HEK293T (cell line): ENCODE data around the gene PSMD7.

Source experiments
- CTCF ChIA-PET: fragments of 350-600 bp; formaldehyde crosslinking; extraction: SDS; loops from one replicate; lab custom pipeline; 2021; ENCODE audit warnings: antibody characterized with exemption, inconsistent platforms; lab: Yijun Ruan, JAX
- POLR2A ChIA-PET: fragments of 350-600 bp; formaldehyde crosslinking; extraction: SDS; loops from one replicate; lab custom pipeline; 2020; ENCODE audit warnings: antibody characterized with exemption, inconsistent platforms; lab: Yijun Ruan, JAX
- DNase-seq: peaks from one replicate; pipeline ENCODE4 v3.0.0; 2012; ENCODE audit warnings: mixed read lengths; ENCODE audit errors: extremely low spot score
- ARNT ChIP-seq: fragments of 450-650 bp; IDR thresholded peaks from 2 replicates; pipeline ENCODE4 v1.6.1; 2017; ENCODE audit warnings: mild to moderate bottlenecking
- BHLHE40 ChIP-seq: fragments of 450-650 bp; IDR thresholded peaks from 2 replicates; pipeline ENCODE4 v1.6.1; 2016; ENCODE audit warnings: mild to moderate bottlenecking, moderate library complexity, borderline replicate concordance
- CTBP1 ChIP-seq: fragments of 450-650 bp; IDR thresholded peaks from 2 replicates; pipeline ENCODE4 v1.6.1; 2016; ENCODE audit warnings: borderline replicate concordance
- ELF4 ChIP-seq: fragments of 450-650 bp; IDR thresholded peaks from 2 replicates; pipeline ENCODE4 v1.6.1; 2017; ENCODE audit warnings: antibody characterized with exemption
- FOXK2 ChIP-seq: fragments of 450-650 bp; IDR thresholded peaks from 2 replicates; pipeline ENCODE4 v1.6.1; 2016; ENCODE audit warnings: mild to moderate bottlenecking
- FOXM1 ChIP-seq: fragments of 450-650 bp; IDR thresholded peaks from 2 replicates; pipeline ENCODE4 v1.6.1; 2017; ENCODE audit warnings: mild to moderate bottlenecking, borderline replicate concordance
- L3MBTL2 ChIP-seq: fragments of 450-650 bp; conservative IDR thresholded peaks from 2 replicates; pipeline ENCODE4 v1.6.1; 2016; ENCODE audit warnings: mild to moderate bottlenecking
- LEF1 ChIP-seq: fragments of 450-650 bp; IDR thresholded peaks from 2 replicates; pipeline ENCODE4 v1.6.1; 2017; ENCODE audit warnings: mild to moderate bottlenecking, borderline replicate concordance
- NFRKB ChIP-seq: fragments of 450-650 bp; IDR thresholded peaks from 2 replicates; pipeline ENCODE4 v1.6.1; 2016; ENCODE audit warnings: mild to moderate bottlenecking, moderate library complexity
- PKNOX1 ChIP-seq: fragments of 450-650 bp; IDR thresholded peaks from 2 replicates; pipeline ENCODE4 v1.6.1; 2016
- SP1 ChIP-seq: fragments of 450-650 bp; IDR thresholded peaks from 2 replicates; pipeline ENCODE4 v1.6.1; 2017
- SUZ12 ChIP-seq: fragments of 450-650 bp; IDR thresholded peaks from 2 replicates; pipeline ENCODE4 v1.6.1; 2016; ENCODE audit warnings: mild to moderate bottlenecking
- TARDBP ChIP-seq: fragments of 450-650 bp; IDR thresholded peaks from 2 replicates; pipeline ENCODE4 v1.6.1; 2016
- ZNF384 ChIP-seq: fragments of 450-650 bp; IDR thresholded peaks from 2 replicates; pipeline ENCODE4 v1.6.1; 2016

The PSMD7 gene

GRCh38 chr16:74290356-74290755 lies 6.3 kb upstream of the PSMD7 start:
- no peak for DNase-seq
- POLR2A ChIA-PET, result no interaction called here
- TF ChIP-seq L3MBTL2, result no peak
- CTCF ChIA-PET, result interaction anchor here (1.2 kb wide), 1 partner anchor 15 kb away, joined by 3 read pairs; no protein-coding TSS in a partner anchor

GRCh38 chr16:74291176-74291575 lies 5.4 kb upstream of the PSMD7 start:
- ChIA-PET POLR2A (no interaction called here), CTCF (no interaction called here)
- TF ChIP-seq PKNOX1, result no peak
- no peak for DNase-seq

DNA sequence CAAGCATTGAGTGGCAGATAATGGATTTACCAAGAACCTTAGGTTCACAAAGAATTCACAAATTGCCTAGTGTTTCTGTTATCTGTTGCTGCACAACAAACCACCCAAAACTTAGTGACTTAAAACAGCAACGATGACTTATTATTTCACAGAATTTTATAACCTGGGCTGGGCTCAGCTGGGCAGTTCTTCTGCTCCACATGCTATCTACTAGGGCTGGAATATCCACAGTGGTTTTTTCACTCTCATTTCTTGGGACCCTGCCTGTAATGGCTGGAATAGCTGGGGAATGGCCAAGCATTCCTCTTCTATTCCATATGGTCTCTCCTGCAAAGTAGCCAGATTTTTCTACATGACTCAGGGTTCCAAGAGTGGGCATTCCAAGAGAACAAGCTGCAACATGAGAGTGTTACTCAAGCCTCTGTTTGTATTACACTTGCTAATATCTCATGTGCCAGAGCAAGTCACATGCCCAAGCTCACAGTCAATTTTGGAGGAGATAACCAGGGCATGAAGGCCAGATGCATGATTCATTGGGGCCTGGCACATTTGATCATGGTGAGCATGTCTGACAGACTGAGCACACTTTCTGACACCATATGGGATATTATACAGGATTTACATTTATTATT lies 4.9 kb upstream of the PSMD7 start:
- POLR2A ChIA-PET, result no interaction called here
- CTCF ChIA-PET, result interaction anchor here (0.6 kb wide), 1 partner anchor 8 kb away, joined by 4 read pairs; no protein-coding TSS in a partner anchor
- no peak for DNase-seq
- TF ChIP-seq FOXK2 (no peak), ELF4 (no peak), TARDBP (no peak), CTBP1 (no peak), FOXM1 (no peak)

DNA sequence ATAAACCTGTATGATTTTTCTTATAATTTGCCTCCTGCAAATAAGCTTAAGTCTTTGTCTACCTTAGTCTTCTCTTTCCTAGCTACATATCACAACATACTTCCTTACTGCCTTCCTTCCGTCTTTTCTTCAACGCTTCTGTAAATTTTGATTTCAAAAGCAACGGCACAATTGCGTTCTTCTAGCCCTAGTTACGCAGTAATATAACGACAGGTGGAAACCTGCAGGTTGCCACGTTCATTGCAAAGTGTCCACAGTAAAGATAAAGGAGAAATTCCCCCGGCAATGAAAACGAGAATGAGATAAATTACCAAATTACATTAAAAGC lies 546 bp upstream of the PSMD7 start:
- no peak for DNase-seq
- POLR2A ChIA-PET, result interaction anchor here (0.6 to 1.1 kb wide), 2 partner anchors 9 to 359 kb away, joined by 3 read pairs; no protein-coding TSS in a partner anchor
- CTCF ChIA-PET, result no interaction called here
- TF ChIP-seq FOXM1 (no peak), ARNT (no peak)

GRCh38 chr16:74297145-74297665 lies 591 bp downstream of the PSMD7 start:
- no peak for TF ChIP-seq CTBP1
- no peak for TF ChIP-seq ELF4
- TF ChIP-seq FOXM1, result no peak
- no peak for TF ChIP-seq TARDBP
- TF ChIP-seq SUZ12, result no peak
- no peak for TF ChIP-seq LEF1
- no peak for TF ChIP-seq PKNOX1
- TF ChIP-seq NFRKB, result no peak
- TF ChIP-seq FOXK2, result no peak
- no peak for TF ChIP-seq ARNT
- TF ChIP-seq L3MBTL2, result no peak
- no peak for TF ChIP-seq ZNF384
- TF ChIP-seq BHLHE40, result no peak
- ChIA-PET CTCF (interaction anchor here (0.6 to 1.0 kb wide), 2 partner anchors 13 to 37 kb away, joined by 4 read pairs; no protein-coding TSS in a partner anchor), POLR2A (interaction anchor here (0.7 to 1.6 kb wide), 6 partner anchors 8 to 1248 kb away, joined by 3 to 5 read pairs (median 3); no protein-coding TSS in a partner anchor)
- peak; percentile 43 for DNase-seq

DNA sequence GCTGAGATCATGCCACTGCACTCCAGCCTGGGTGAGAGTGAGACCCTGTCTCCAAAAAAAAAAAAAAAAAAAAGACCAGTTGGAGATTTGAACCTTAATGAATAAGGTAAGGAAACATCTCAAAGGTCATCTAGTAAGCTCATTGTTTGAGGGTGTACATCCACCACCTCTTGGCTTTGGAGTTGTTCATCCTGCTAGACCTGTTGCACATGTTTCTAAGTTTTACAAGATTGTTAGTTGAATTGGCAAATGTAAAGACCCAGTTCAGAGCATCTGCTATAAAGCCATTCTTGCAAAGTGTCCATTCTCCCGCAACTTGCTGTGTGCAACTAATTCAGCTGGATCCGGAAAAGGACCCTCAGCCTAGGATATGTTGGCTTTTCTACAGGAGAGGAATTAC lies 1.5 kb downstream of the PSMD7 start:
- ChIA-PET CTCF (interaction anchor here (0.7 kb wide), 1 partner anchor 23 kb away, joined by 3 read pairs; no protein-coding TSS in a partner anchor), POLR2A (interaction anchor here (1.2 kb wide), 1 partner anchor 29 kb away, joined by 3 read pairs; no protein-coding TSS in a partner anchor)
- no peak for TF ChIP-seq LEF1
- TF ChIP-seq BHLHE40, result no peak
- no peak for DNase-seq

DNA sequence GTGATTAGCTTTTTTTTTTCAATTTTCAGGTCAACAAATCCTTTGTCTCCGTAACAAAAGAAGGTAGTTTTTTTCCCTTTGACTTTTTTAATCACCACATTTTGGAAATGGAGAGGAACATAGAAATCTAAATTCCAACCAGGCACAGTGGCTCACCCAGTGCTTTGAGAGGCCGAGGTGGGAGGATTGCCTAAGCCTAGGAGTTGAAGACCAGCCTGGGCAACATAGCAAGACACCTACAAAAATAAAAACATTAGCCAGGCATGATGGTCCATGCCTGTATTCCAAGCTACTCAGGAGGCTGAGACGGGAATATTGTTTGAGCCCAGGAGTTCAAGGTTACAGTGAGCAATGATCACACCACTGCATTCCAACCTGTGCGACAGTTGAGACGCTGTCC lies 5.7 kb downstream of the PSMD7 start:
- ChIA-PET POLR2A (no interaction called here), CTCF (no interaction called here)
- no peak for DNase-seq
- no peak for TF ChIP-seq SP1

DNA sequence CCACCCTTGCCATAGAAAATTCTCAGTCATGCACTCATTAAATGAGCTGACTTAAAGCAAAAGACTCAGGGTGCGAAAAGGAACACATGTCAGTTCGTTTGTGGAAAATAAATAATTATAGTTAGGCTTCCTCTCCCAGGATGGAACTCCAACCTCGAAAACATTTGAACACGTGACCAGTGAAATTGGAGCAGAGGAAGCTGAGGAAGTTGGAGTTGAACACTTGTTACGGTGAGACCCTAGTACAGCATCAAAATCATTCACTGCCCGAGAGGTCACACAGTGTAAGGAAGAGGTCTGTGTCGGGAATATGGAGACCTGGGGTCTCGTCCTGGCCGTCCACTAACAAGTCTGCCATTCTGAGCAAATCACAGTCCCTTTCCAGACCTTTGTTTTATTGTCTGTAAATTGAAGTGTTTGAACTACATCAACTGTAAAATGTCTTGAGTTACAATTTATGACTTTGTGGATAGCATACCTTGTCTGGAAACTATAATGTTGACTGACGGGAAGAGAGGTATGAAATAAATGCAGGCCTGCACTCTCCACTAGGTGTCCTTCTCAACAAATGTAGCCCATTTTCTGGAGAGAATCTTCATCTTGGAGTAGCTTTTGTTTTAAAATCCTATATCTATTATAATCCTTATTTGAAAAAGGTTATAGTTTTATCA lies 7.7 kb downstream of the PSMD7 start:
- peak; percentile 76 for TF ChIP-seq PKNOX1
- TF ChIP-seq SUZ12, result no peak
- no peak for TF ChIP-seq BHLHE40
- TF ChIP-seq L3MBTL2, result no peak
- DNase-seq, result no peak
- POLR2A ChIA-PET, result interaction anchor here (0.7 kb wide), 1 partner anchor 8 kb away, joined by 3 read pairs; the partner anchor contains the start of gene PSMD7
- CTCF ChIA-PET, result interaction anchor here (1.0 to 1.1 kb wide), 2 partner anchors 14 to 28 kb away, joined by 3 to 5 read pairs; no protein-coding TSS in a partner anchor
